HG03175 (cell line): ENCODE measurements around the gene CCDC167.

ENCODE experiments used
- ATAC-seq: cut with Tn5 transposase; IDR thresholded peaks from one replicate; pipeline ENCODE4 v1.9.1; 2021; ENCODE audit warnings: mild to moderate bottlenecking, moderate library complexity; ENCODE audit not compliant: unreplicated experiment

CCDC167 gene

GRCh38 chr6:37531026-37531425 is 31.3 kb upstream of the CCDC167 start:
- no peak for ATAC-seq

GRCh38 chr6:37530297-37530696 is 30.6 kb upstream of the CCDC167 start:
- ATAC-seq = no peak

GRCh38 chr6:37528541-37528940 is 28.8 kb upstream of the CCDC167 start:
- no peak for ATAC-seq

GRCh38 chr6:37525460-37526357 is 26.0 kb upstream of the CCDC167 start:
- no peak for ATAC-seq

- ATAC-seq = no peak
These were observed 25.3 kb upstream of the CCDC167 start for GRCh38 chr6:37524970-37525318.

GRCh38 chr6:37524025-37524969 is 24.6 kb upstream of the CCDC167 start:
- ATAC-seq = no peak

GRCh38 chr6:37523412-37523811 is 23.7 kb upstream of the CCDC167 start:
- ATAC-seq = no peak

- no peak for ATAC-seq
These were observed 23.1 kb upstream of the CCDC167 start for GRCh38 chr6:37522836-37523235.

- no peak for ATAC-seq
These were observed 22.0 kb upstream of the CCDC167 start for GRCh38 chr6:37521674-37522073.

GRCh38 chr6:37520926-37521325 is 21.2 kb upstream of the CCDC167 start:
- no peak for ATAC-seq

- ATAC-seq = no peak
These were observed 19.8 kb upstream of the CCDC167 start for GRCh38 chr6:37519461-37519860.

- ATAC-seq = no peak
These were observed 18.4 kb upstream of the CCDC167 start for GRCh38 chr6:37518116-37518515.

- no peak for ATAC-seq
These were observed 17.7 kb upstream of the CCDC167 start for GRCh38 chr6:37517411-37517812.

GRCh38 chr6:37516920-37517405 is 17.3 kb upstream of the CCDC167 start:
- no peak for ATAC-seq

- peak; percentile 79 for ATAC-seq
These were observed 16.6 kb upstream of the CCDC167 start for GRCh38 chr6:37516076-37516919.

- ATAC-seq = no peak
These were observed 16.0 kb upstream of the CCDC167 start for GRCh38 chr6:37515712-37516075.

- no peak for ATAC-seq
These were observed 15.1 kb upstream of the CCDC167 start for GRCh38 chr6:37514837-37515236.

GRCh38 chr6:37514321-37514771 is 14.7 kb upstream of the CCDC167 start:
- ATAC-seq = no peak

- no peak for ATAC-seq
These were observed 13.9 kb upstream of the CCDC167 start for GRCh38 chr6:37513576-37513975.

GRCh38 chr6:37513155-37513554 is 13.5 kb upstream of the CCDC167 start:
- ATAC-seq = no peak
